GM18502 (cell line): ENCODE data around the gene CRY1.

Experiments used
- ATAC-seq: cut with Tn5 transposase; IDR thresholded peaks from one replicate; pipeline ENCODE4 v1.9.1; 2021; ENCODE audit warnings: mild to moderate bottlenecking; ENCODE audit not compliant: unreplicated experiment, poor library complexity

CRY1 gene

GRCh38 chr12:107093417-107094182 is at the start of gene CRY1:
CRY1 (minus strand) TSS chr12:107093549; CDS start chr12:107092961, 588 bp downstream.
- ATAC-seq: peak; percentile 91

DNA sequence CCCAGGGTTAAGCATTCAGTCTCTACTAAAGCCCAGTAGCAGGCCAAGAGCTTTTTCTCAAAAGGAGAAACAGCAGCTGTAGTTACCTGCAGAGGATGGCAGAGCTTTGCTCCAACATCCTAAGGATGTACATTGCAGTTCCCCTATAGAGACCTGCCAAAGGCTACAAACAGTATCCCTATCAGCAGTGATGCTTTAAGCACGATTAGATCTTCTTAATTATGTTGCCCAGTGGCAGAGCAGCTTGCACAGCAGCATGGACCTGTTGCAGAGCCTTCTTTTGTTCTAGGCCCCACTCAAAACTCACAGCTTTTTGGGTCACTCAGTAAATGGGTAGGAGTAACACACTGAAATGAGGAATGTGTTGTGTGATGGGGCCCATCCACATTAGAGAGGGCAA is 46.4 kb upstream of the CRY1 start:
- ATAC-seq: no peak

- no peak for ATAC-seq
Observed at GRCh38 chr12:107138990-107139389, 45.6 kb upstream of the CRY1 start.

DNA sequence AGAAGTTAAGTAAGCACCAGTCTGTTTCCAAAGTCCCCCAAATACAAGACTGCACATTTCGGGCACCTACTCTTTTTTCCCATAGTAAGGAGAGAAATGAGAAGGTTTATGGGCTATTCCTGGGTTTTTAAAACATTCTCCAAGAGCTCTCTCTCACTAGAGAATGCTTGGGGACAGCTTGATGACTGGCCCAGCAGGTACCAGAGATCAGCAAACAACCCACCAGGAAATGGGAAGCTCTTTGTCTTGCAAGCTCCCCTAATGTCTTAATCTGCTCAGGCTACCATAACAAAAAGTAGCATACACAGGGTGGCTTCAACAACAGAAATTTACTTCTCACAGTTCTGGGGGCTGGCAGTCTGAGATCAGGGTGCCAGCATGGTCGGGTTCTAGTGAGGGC is 41.8 kb upstream of the CRY1 start:
- ATAC-seq: no peak

GRCh38 chr12:107134558-107134957 is 41.2 kb upstream of the CRY1 start:
- no peak for ATAC-seq

- no peak for ATAC-seq
Observed at GRCh38 chr12:107133462-107133861, 40.1 kb upstream of the CRY1 start.

DNA sequence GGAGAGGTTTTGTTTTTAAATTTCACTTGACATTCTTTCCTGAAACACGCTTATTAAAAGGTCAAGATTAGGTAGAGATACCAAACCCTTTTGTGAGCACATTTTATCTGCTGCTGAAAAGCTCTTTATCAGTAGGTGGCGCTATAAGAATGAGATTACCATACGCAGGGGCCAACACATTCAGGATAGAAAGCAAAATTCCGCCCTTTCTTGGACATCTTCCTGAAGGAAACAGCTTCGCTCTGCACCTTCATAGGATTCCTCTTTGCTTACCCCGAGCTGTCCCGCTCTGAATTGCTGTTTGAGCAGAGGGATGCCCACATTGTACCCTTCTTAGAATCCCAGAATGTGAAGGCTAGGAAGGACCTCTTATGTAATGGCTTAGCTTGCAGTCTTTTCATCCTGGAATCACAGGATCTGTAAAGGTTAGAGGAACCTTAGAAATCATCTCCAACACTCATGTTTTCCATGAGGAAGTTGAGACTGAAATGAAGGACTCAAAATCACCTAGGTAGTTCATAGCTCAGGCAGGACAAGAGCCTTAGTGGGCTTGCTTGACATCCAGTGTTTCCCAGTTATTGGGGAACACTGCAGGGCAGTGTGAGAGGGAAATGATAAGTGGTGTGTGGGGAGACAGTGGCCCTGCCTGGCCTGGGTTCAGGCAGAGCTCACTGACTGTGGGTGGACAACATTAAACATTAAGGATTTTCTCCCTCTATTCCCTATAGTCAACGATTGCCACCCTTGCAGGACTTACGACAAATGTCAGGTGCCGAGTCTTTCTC is 38.7 kb upstream of the CRY1 start:
- no peak for ATAC-seq

GRCh38 chr12:107130830-107131611 is 37.7 kb upstream of the CRY1 start:
- no peak for ATAC-seq

GRCh38 chr12:107129315-107129930 is 36.1 kb upstream of the CRY1 start:
- no peak for ATAC-seq

- no peak for ATAC-seq
Observed at GRCh38 chr12:107127482-107128430, 34.4 kb upstream of the CRY1 start.

DNA sequence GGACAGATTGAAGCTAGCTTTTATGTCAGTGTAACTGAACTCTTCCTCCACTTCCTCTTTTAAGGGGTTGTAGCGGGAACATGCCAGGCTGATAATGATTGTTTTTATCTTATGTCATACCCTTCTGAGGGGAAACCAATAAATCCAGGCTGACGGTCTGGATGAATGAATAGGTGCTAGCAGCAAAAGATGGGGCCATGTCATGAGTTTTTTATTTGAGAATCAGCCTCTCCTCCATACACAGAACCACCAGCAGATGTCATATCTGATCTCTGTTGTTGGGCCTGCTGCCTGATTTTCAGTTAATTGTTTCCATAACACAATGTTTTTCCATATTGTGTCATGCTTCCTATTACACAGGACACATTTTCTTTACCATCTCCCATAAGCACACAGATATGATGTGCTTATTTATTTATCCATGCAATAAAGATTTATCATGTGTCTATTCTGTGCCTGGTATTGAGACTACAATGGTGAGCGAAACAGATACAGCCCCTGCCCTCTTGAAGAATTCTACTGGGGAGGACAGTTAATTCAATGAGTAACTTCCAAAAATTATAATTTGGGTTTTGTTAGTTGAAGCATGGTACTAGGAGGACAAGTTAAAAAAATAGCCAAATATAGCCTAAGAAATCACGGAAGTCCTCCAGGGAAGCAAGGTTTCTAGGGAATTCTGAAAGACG is 33.6 kb upstream of the CRY1 start:
- no peak for ATAC-seq

GRCh38 chr12:107125833-107126232 is 32.5 kb upstream of the CRY1 start:
- no peak for ATAC-seq

DNA sequence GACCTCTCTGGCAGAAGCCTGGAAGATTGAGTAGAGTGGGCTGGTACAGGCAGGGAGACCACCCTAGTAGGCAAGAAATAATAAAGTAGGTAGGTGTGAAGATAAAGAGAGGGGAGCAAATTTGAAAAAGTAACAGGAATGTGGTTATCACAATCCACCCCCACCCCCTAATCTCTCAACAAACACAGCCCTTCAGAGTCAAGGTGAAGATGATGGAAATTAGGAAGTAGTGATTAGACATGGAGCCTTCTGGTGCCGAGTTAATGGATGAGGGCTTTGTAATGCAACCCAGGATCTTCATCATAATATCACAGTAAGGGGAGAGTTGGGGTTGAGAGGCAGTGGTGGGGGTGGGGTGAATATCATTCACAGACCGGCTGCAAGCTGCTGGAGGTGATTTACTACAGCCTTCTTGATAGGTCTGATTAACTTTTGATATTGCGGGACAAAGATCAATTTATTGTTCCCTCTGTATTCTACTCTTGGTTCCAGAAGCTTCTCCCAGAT is 29.2 kb upstream of the CRY1 start:
- ATAC-seq: no peak

- no peak for ATAC-seq
Observed at GRCh38 chr12:107119091-107119490, 25.7 kb upstream of the CRY1 start.

GRCh38 chr12:107118624-107119023 is 25.3 kb upstream of the CRY1 start:
- ATAC-seq: no peak

GRCh38 chr12:107115119-107115518 is 21.8 kb upstream of the CRY1 start:
- ATAC-seq: no peak

GRCh38 chr12:107111314-107111713 is 18.0 kb upstream of the CRY1 start:
- ATAC-seq: no peak
